ENCODE measurements around the gene ETV4.
A peak's percentile ranks its signal among the peaks of the same experiment; 100 is the strongest.

ETV4 gene

DNA sequence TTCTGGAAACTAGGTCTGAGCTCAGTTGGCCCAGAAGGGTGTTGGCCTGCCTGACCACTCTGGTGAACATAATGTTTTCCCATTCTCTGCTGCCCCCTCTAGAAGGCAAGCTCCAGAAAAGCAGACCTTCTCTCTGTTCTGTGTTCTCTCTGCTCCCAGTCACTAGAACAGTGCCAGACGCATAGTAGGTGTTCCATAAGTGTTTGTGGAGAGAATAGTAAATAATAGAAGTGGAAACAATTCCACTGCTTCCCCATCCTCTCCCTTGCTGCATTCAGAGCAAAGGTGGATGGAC is 32.2 kb upstream of the ETV4 start:
- H3K4me3 ChIP-seq (ENCODE audit: insufficient read depth, low read length, poor library complexity, severe bottlenecking): no peak overlapping the region
- no peaks in the 10 kb centered on the region for H3K27me3 ChIP-seq (ENCODE audit: low read length)
- no peaks in the 10 kb centered on the region for H3K9me2 ChIP-seq (replicated peaks; ENCODE audit: insufficient read depth, low read length)
- H3K27ac ChIP-seq (ENCODE audit: low read depth, low read length): no peak overlapping the region
- H3K36me3 ChIP-seq (ENCODE audit: low read length): no peaks in the 10 kb centered on the region
- H4K20me1 ChIP-seq (ENCODE audit: low read depth, low read length): no peaks in the 10 kb centered on the region
- no peaks in the 10 kb centered on the region for H3K79me2 ChIP-seq (ENCODE audit: insufficient read depth, low read length)
- H3K4me2 ChIP-seq (ENCODE audit: low read depth, low read length, poor library complexity, severe bottlenecking): no peak overlapping the region
- TF ChIP-seq, protein P1, sequence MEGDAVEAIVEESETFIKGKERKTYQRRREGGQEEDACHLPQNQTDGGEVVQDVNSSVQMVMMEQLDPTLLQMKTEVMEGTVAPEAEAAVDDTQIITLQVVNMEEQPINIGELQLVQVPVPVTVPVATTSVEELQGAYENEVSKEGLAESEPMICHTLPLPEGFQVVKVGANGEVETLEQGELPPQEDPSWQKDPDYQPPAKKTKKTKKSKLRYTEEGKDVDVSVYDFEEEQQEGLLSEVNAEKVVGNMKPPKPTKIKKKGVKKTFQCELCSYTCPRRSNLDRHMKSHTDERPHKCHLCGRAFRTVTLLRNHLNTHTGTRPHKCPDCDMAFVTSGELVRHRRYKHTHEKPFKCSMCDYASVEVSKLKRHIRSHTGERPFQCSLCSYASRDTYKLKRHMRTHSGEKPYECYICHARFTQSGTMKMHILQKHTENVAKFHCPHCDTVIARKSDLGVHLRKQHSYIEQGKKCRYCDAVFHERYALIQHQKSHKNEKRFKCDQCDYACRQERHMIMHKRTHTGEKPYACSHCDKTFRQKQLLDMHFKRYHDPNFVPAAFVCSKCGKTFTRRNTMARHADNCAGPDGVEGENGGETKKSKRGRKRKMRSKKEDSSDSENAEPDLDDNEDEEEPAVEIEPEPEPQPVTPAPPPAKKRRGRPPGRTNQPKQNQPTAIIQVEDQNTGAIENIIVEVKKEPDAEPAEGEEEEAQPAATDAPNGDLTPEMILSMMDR (IDR thresholded peaks at IDR 0.05; ENCODE audit: insufficient read depth, low read length, poor library complexity, severe bottlenecking): no peak
- TF ChIP-seq EZH2phosphoT487 (conservative IDR thresholded peaks at IDR 0.05; ENCODE audit: low read length): no peak
- no peak overlapping the region for H2AFZ ChIP-seq (ENCODE audit: low read depth, low read length, severe bottlenecking)
- no peak overlapping the region for H3K9ac ChIP-seq (ENCODE audit: low read length)
- H3K9me3 ChIP-seq (ENCODE audit: insufficient read depth, low read length): no peaks in the 10 kb centered on the region
- no peaks in the 10 kb centered on the region for H3F3A ChIP-seq (ENCODE audit: insufficient read depth)

DNA sequence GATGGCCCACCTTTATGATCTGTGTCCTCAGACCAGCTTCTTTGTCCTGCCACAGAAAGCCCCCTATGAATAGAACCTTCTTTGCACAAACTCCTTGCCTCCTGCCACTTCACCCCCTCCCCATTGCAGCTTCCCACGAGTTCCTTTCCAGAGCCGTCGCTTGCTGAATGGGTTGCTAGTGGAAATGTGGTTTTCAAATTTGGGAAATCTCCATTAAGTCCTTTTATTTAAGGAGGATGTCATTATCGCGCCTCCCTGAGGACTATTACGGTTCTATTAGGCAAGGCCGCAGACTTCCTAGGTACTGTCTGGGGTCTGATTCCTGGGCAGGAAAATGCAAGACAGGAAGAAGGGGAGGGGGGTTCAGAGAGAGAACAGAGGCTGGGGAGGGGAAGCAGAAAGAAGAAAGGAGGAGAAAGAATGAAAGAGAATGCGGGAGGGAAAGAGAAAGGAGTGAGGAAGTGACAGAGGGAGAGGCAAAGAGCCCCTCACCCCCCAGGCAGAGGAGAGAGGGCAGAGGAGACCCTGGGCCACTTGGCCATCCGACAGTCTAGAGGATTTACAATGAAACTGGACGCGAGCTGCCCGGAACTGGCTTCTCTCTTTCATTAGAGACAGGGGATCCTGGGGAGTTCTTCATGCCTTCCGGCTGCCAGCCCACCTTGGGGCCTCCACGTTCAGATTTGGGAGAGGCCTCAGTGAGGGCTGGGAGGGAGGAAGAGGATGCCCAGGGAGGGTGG is 31.7 kb upstream of the ETV4 start:
- Histone ChIP-seq H3K9me2 (replicated peaks; ENCODE audit: insufficient read depth, low read length) (no peaks in the 10 kb centered on the region), H3K27ac (ENCODE audit: low read depth, low read length) (no peak overlapping the region), H2AFZ (ENCODE audit: low read depth, low read length, severe bottlenecking) (no peak overlapping the region), H3K9ac (ENCODE audit: low read length) (no peak overlapping the region), H4K20me1 (ENCODE audit: low read depth, low read length) (no peaks in the 10 kb centered on the region), H3K9me3 (ENCODE audit: insufficient read depth, low read length) (no peaks in the 10 kb centered on the region), H3K4me3 (ENCODE audit: insufficient read depth, low read length, poor library complexity, severe bottlenecking) (no peak overlapping the region), H3F3A (ENCODE audit: insufficient read depth) (no peaks in the 10 kb centered on the region), H3K27me3 (ENCODE audit: low read length) (no peaks in the 10 kb centered on the region), H3K4me2 (ENCODE audit: low read depth, low read length, poor library complexity, severe bottlenecking) (no peak overlapping the region), H3K36me3 (ENCODE audit: low read length) (no peaks in the 10 kb centered on the region), H3K79me2 (ENCODE audit: insufficient read depth, low read length) (no peaks in the 10 kb centered on the region)
- TF ChIP-seq, protein P1 (IDR thresholded peaks at IDR 0.05; ENCODE audit: insufficient read depth, low read length, poor library complexity, severe bottlenecking): no peak
- TF ChIP-seq EZH2phosphoT487 (conservative IDR thresholded peaks at IDR 0.05; ENCODE audit: low read length): no peak

DNA sequence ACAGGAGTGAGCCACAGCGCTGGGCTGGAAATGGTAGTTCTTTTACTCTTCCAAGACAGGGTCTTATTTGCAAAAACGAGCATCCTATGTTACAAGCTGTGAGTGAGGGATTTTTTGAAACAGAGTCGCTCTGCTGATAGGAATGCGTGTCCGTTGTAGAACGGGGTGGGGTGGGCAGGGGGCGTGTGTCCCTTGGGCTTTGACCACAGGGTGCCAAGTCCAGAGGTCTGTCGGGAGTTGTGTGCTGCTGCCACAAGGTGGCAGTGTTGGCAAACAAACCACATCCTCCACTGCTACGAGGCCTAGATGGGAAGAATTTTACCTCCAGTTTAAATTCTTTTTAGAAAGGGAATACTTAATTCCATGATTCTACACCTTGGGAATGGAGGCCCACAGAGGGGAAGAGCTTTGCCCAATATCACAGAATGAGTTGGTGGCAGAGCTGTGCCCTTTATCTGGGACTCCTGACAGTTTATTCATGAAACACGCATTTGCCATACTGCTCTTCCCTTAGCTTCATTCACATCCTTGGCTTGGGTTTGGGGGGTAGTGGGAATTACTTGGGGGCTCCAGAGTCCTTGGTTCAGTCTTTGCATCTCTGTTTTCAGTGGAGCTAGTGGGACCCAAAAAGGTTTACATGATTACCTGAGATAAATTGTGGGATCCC is 30.6 kb upstream of the ETV4 start:
- Histone ChIP-seq H3K4me2 (ENCODE audit: low read depth, low read length, poor library complexity, severe bottlenecking) (no peak overlapping the region), H3K9ac (ENCODE audit: low read length) (no peak overlapping the region), H3K9me2 (replicated peaks; ENCODE audit: insufficient read depth, low read length) (no peaks in the 10 kb centered on the region), H4K20me1 (ENCODE audit: low read depth, low read length) (no peaks in the 10 kb centered on the region), H3K27me3 (ENCODE audit: low read length) (no peaks in the 10 kb centered on the region), H2AFZ (ENCODE audit: low read depth, low read length, severe bottlenecking) (no peak overlapping the region), H3F3A (ENCODE audit: insufficient read depth) (no peaks in the 10 kb centered on the region), H3K4me3 (ENCODE audit: insufficient read depth, low read length, poor library complexity, severe bottlenecking) (no peak overlapping the region), H3K9me3 (ENCODE audit: insufficient read depth, low read length) (no peaks in the 10 kb centered on the region), H3K36me3 (ENCODE audit: low read length) (no peaks in the 10 kb centered on the region), H3K27ac (ENCODE audit: low read depth, low read length) (no peak overlapping the region), H3K79me2 (ENCODE audit: insufficient read depth, low read length) (no peaks in the 10 kb centered on the region)
- TF ChIP-seq, protein P1 (IDR thresholded peaks at IDR 0.05; ENCODE audit: insufficient read depth, low read length, poor library complexity, severe bottlenecking): peak; percentile 56
- no peak for TF ChIP-seq EZH2phosphoT487 (conservative IDR thresholded peaks at IDR 0.05; ENCODE audit: low read length)

All from SU-DHL-6 (cell line).